MV-4-11 (cell line): ENCODE measurements around the gene VASP.
"Not testable (repeated sequence)": the region's sequence is repeated elsewhere in the genome, so short reads cannot be mapped to it uniquely, and the experiment has no call there.

Experiments
- DNase-seq: peaks from one replicate; lab custom pipeline; 2025; lab: John Stamatoyannopoulos, UW

VASP gene

GRCh38 chr19:45497791-45498190 is 9.5 kb upstream of the VASP start:
- no peak for DNase-seq

GRCh38 chr19:45498411-45499195 is 8.7 kb upstream of the VASP start, which contains the start of gene PPM1N:
Gene PPM1N (plus strand): TSS chr19:45498443. CDS start chr19:45498473, 30 bp downstream.
- peak; percentile 22 for DNase-seq

GRCh38 chr19:45499196-45500180 is 7.8 kb upstream of the VASP start:
- DNase-seq: peak; percentile 23

- no peak for DNase-seq
These were observed 6.2 kb upstream of the VASP start for GRCh38 chr19:45500918-45501729.

GRCh38 chr19:45501730-45502014 is 5.6 kb upstream of the VASP start:
- DNase-seq: no peak

- DNase-seq: no peak
These were observed 5.2 kb upstream of the VASP start for GRCh38 chr19:45502111-45502510.

- peak; percentile 48 for DNase-seq
These were observed 3.4 kb upstream of the VASP start for GRCh38 chr19:45503909-45504308.

GRCh38 chr19:45505151-45505995 is 1.9 kb upstream of the VASP start:
- DNase-seq: no peak

- no peak for DNase-seq
These were observed 1.4 kb upstream of the VASP start for GRCh38 chr19:45505996-45506245.

GRCh38 chr19:45506246-45506988 is 862 bp upstream of the VASP start:
- DNase-seq: peak; percentile 89

- DNase-seq: no peak
These were observed 665 bp downstream of the VASP start for GRCh38 chr19:45507872-45508416.

- no peak for DNase-seq
These were observed 1.2 kb downstream of the VASP start for GRCh38 chr19:45508417-45508860.

GRCh38 chr19:45508861-45509691 is 1.8 kb downstream of the VASP start:
- DNase-seq: peak; percentile 87

GRCh38 chr19:45509692-45510015 is 2.4 kb downstream of the VASP start:
- DNase-seq: no peak

- not testable (repeated sequence) for DNase-seq
These were observed 3.1 kb downstream of the VASP start for GRCh38 chr19:45510352-45510751.

GRCh38 chr19:45511074-45511473 is 3.8 kb downstream of the VASP start:
- DNase-seq: no peak

GRCh38 chr19:45512881-45513483 is 5.7 kb downstream of the VASP start:
- no peak for DNase-seq

- no peak for DNase-seq
These were observed 7.2 kb downstream of the VASP start for GRCh38 chr19:45514376-45515051.
